SK-N-SH treated with all-trans-retinoic acid at 6 μM for 48 hours (cell line): ENCODE measurements around the gene TEX2.
A peak's percentile ranks its signal among the peaks of the same experiment; 100 is the strongest.

Experiments used
- BACH2 ChIP-seq: fragments of 250-450 bp; sonication (Bioruptor Pico); IDR thresholded peaks from 2 replicates; pipeline ENCODE4 v1.9.0; 2021; ENCODE audit warnings: mild to moderate bottlenecking, borderline replicate concordance
- ISL1 ChIP-seq: fragments of 250-450 bp; sonication (Bioruptor Pico); IDR thresholded peaks from 2 replicates; pipeline ENCODE4 v2.1.2; 2022; ENCODE audit warnings: mild to moderate bottlenecking, moderate library complexity
- OSR1 ChIP-seq: fragments of 250-450 bp; sonication (Bioruptor Pico); IDR thresholded peaks from 2 replicates; pipeline ENCODE4 v1.8.0; 2022; ENCODE audit warnings: moderate library complexity, mild to moderate bottlenecking, inconsistent platforms
- SNAI2 ChIP-seq: fragments of 250-450 bp; sonication (Bioruptor Pico); IDR thresholded peaks from 2 replicates; pipeline ENCODE4 v1.5.0; 2020; ENCODE audit warnings: mild to moderate bottlenecking, moderate library complexity
- TCF4 ChIP-seq: fragments of 250-450 bp; sonication (Bioruptor Pico); IDR thresholded peaks from 2 replicates; pipeline ENCODE4 v1.8.0; 2021; ENCODE audit warnings: mild to moderate bottlenecking, moderate library complexity, borderline replicate concordance
- TOX ChIP-seq: fragments of 250-450 bp; sonication (Bioruptor Pico); IDR thresholded peaks from 2 replicates; pipeline ENCODE4 v1.8.0; 2021; ENCODE audit warnings: mild to moderate bottlenecking, moderate library complexity, borderline replicate concordance
- ZFP3 ChIP-seq: fragments of 250-450 bp; sonication (Bioruptor Pico); IDR thresholded peaks from 2 replicates; pipeline ENCODE4 v1.5.0; 2020; ENCODE audit warnings: mild to moderate bottlenecking, moderate library complexity
- ZFP30 ChIP-seq: fragments of 450-650 bp; formaldehyde crosslinking; IDR thresholded peaks from 2 replicates; pipeline ENCODE4 v1.5.0; 2022; ENCODE audit warnings: mild to moderate bottlenecking, moderate library complexity
- ZNF8 ChIP-seq: fragments of 450-650 bp; formaldehyde crosslinking; IDR thresholded peaks from 2 replicates; pipeline ENCODE4 v1.5.0; 2020; ENCODE audit warnings: mild to moderate bottlenecking, moderate library complexity
- TF ChIP-seq, protein P1 (sequence below): fragments of 250-450 bp; sonication (Bioruptor Pico); IDR thresholded peaks from 2 replicates; pipeline ENCODE4 v1.8.0; 2020; ENCODE audit warnings: mild to moderate bottlenecking, moderate library complexity, borderline replicate concordance
- TF ChIP-seq, protein P2 (sequence below): fragments of 250-450 bp; sonication (Bioruptor Pico); IDR thresholded peaks from 2 replicates; pipeline ENCODE4 v1.5.1; 2020; ENCODE audit warnings: low read depth, mild to moderate bottlenecking, moderate library complexity
- TF ChIP-seq, protein P3 (sequence below): fragments of 250-450 bp; sonication (Bioruptor Pico); IDR thresholded peaks from 2 replicates; pipeline ENCODE4 v1.5.1; 2021; ENCODE audit warnings: mild to moderate bottlenecking, moderate library complexity

DNA sequence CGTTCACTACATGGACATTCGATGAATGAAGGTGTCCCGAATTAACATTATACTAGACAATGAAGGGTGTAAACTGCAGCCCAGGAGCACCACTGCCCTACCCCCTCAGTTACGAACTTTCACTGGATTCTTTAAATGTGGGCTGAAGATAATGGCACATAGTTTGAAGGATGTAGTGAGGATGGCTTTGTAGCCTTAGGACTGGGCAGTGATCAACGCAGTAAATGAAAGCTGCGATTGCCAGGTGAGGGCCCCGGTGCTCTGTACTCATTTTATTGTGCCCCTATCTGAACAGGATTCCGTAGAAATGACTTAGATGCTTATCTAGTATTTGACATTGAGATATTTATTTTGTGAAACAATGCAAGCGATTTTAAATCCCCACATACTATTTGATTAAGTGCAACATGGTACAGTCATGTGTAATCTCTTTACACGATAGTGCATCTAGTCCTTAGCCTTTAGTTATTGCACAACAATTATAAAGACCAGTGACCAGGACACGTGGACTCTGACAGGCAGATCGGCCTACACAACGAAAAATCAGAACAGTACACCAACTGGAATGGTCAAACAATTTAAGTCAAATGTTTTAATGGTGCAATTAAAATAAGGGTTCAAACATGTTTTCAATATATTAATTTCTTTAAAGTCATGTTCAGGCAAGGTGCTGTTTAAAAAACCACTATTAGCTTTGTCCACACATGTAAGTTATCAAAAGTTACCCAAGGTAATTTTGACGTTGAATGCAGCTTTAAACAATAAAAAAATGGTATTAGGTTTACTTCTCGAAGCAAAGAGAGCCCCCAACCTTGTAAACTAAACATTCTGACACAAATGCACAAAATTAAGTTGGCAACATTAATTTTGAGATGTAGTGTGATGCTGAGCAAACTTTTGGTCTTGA is 115.7 kb downstream of the TEX2 start:
- TF ChIP-seq, protein P1, sequence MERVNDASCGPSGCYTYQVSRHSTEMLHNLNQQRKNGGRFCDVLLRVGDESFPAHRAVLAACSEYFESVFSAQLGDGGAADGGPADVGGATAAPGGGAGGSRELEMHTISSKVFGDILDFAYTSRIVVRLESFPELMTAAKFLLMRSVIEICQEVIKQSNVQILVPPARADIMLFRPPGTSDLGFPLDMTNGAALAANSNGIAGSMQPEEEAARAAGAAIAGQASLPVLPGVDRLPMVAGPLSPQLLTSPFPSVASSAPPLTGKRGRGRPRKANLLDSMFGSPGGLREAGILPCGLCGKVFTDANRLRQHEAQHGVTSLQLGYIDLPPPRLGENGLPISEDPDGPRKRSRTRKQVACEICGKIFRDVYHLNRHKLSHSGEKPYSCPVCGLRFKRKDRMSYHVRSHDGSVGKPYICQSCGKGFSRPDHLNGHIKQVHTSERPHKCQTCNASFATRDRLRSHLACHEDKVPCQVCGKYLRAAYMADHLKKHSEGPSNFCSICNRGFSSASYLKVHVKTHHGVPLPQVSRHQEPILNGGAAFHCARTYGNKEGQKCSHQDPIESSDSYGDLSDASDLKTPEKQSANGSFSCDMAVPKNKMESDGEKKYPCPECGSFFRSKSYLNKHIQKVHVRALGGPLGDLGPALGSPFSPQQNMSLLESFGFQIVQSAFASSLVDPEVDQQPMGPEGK (CRISPR knock-in tag) = no peak; the same call in 1 of the 2 replicates
- TF ChIP-seq ZFP30 (CRISPR knock-in tag) = no peak
- no peak for TF ChIP-seq OSR1 (CRISPR knock-in tag)
- TF ChIP-seq TOX (CRISPR knock-in tag) = no peak; the same call in 1 of the 2 replicates
- no peak; the same call in 1 of the 2 replicates for TF ChIP-seq SNAI2 (CRISPR knock-in tag)
- 0 out of 2 replicates have a peak, but pooled peaks have one; percentile 17 for TF ChIP-seq TCF4 (CRISPR knock-in tag)
- TF ChIP-seq ISL1 (CRISPR knock-in tag) = peak; percentile 62
- TF ChIP-seq ZFP3 (CRISPR knock-in tag) = no peak
- TF ChIP-seq, protein P2, sequence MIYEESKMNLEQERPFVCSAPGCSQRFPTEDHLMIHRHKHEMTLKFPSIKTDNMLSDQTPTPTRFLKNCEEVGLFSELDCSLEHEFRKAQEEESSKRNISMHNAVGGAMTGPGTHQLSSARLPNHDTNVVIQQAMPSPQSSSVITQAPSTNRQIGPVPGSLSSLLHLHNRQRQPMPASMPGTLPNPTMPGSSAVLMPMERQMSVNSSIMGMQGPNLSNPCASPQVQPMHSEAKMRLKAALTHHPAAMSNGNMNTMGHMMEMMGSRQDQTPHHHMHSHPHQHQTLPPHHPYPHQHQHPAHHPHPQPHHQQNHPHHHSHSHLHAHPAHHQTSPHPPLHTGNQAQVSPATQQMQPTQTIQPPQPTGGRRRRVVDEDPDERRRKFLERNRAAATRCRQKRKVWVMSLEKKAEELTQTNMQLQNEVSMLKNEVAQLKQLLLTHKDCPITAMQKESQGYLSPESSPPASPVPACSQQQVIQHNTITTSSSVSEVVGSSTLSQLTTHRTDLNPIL (CRISPR knock-in tag) = peak; percentile 68; the same call in 1 of the 2 replicates
- no peak for TF ChIP-seq BACH2 (CRISPR knock-in tag)
- TF ChIP-seq, protein P3, sequence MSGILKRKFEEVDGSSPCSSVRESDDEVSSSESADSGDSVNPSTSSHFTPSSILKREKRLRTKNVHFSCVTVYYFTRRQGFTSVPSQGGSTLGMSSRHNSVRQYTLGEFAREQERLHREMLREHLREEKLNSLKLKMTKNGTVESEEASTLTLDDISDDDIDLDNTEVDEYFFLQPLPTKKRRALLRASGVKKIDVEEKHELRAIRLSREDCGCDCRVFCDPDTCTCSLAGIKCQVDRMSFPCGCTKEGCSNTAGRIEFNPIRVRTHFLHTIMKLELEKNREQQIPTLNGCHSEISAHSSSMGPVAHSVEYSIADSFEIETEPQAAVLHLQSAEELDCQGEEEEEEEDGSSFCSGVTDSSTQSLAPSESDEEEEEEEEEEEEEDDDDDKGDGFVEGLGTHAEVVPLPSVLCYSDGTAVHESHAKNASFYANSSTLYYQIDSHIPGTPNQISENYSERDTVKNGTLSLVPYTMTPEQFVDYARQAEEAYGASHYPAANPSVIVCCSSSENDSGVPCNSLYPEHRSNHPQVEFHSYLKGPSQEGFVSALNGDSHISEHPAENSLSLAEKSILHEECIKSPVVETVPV = peak; percentile 5
- no peak for TF ChIP-seq ZNF8 (CRISPR knock-in tag)
